H9 (cell line): Measurements from ENCODE around the gene WIPI1. TPM values are rescaled to one million over a fixed set of nuclear protein-coding genes. Genes with fewer than 3 reads are reported as not detected.

Experiments
- DNase-seq: peaks from one replicate; pipeline ENCODE4 v3.0.0-alpha.2; 2017
- H2AFZ ChIP-seq: one replicate; pipeline ENCODE4 v1.6.1; 2013; ENCODE audit warnings: mild to moderate bottlenecking, low read length, control low read depth, moderate library complexity
- H2AK5ac ChIP-seq: 2 replicates; pipeline ENCODE4 v1.6.1; 2013; ENCODE audit warnings: low read length, control low read depth, mixed read lengths; ENCODE audit not compliant: insufficient read length
- H2BK120ac ChIP-seq: one replicate; pipeline ENCODE4 v1.6.1; 2013; ENCODE audit warnings: low read depth, mild to moderate bottlenecking, low read length, control low read depth, inconsistent platforms; ENCODE audit not compliant: poor library complexity, severe bottlenecking
- H2BK12ac ChIP-seq: 2 replicates; pipeline ENCODE4 v1.6.1; 2013; ENCODE audit warnings: low read length, control low read depth, mixed read lengths, low read depth; ENCODE audit not compliant: insufficient read length
- H2BK15ac ChIP-seq: 2 replicates; pipeline ENCODE4 v1.6.1; 2013; ENCODE audit warnings: low read depth, low read length, control low read depth
- H2BK20ac ChIP-seq: one replicate; pipeline ENCODE4 v1.6.1; 2013; ENCODE audit warnings: low read depth, mild to moderate bottlenecking, low read length, control low read depth, inconsistent platforms; ENCODE audit not compliant: poor library complexity, severe bottlenecking
- H2BK5ac ChIP-seq: 2 replicates; pipeline ENCODE4 v1.6.1; 2013; ENCODE audit warnings: low read length, control low read depth, mixed read lengths; ENCODE audit not compliant: insufficient read length
- H3K14ac ChIP-seq: 2 replicates; pipeline ENCODE4 v1.6.1; 2013; ENCODE audit warnings: low read length, control low read depth; ENCODE audit not compliant: insufficient read depth
- H3K18ac ChIP-seq: 2 replicates; pipeline ENCODE4 v1.6.1; 2013; ENCODE audit warnings: low read depth, mild to moderate bottlenecking, mixed read lengths, low read length, control low read depth; ENCODE audit not compliant: insufficient read length
- H3K23ac ChIP-seq: 2 replicates; pipeline ENCODE4 v1.6.1; 2013; ENCODE audit warnings: low read length, control low read depth, mixed read lengths, low read depth; ENCODE audit not compliant: insufficient read length
- H3K23me2 ChIP-seq: 2 replicates; pipeline ENCODE4 v1.6.1; 2013; ENCODE audit warnings: low read depth, mild to moderate bottlenecking, mixed read lengths, low read length, control low read depth; ENCODE audit not compliant: insufficient read length, poor library complexity, severe bottlenecking
- H3K27ac ChIP-seq: 2 replicates; pipeline ENCODE4 v1.5.1; 2013; ENCODE audit warnings: low read length, control low read depth, mixed read lengths, low read depth; ENCODE audit not compliant: insufficient read length
- H3K27me3 ChIP-seq: 2 replicates; pipeline ENCODE4 v1.6.1; 2013; ENCODE audit warnings: low read length, control low read depth, inconsistent platforms; ENCODE audit not compliant: insufficient read depth
- H3K4ac ChIP-seq: 2 replicates; pipeline ENCODE4 v1.6.1; 2013; ENCODE audit warnings: low read depth, mild to moderate bottlenecking, control low read depth, inconsistent platforms, low read length, moderate library complexity
- H3K4me1 ChIP-seq: 2 replicates; pipeline ENCODE4 v1.6.1; 2013; ENCODE audit warnings: low read length, control low read depth, inconsistent platforms; ENCODE audit not compliant: insufficient read depth
- H3K4me2 ChIP-seq: 2 replicates; pipeline ENCODE4 v1.6.1; 2013; ENCODE audit warnings: low read length, control low read depth, mixed read lengths; ENCODE audit not compliant: insufficient read length, insufficient read depth
- H3K56ac ChIP-seq: 2 replicates; pipeline ENCODE4 v1.6.1; 2013; ENCODE audit warnings: low read depth, mild to moderate bottlenecking, mixed read lengths, low read length, control low read depth; ENCODE audit not compliant: insufficient read length
- H3K79me1 ChIP-seq: 2 replicates; pipeline ENCODE4 v1.6.1; 2013; ENCODE audit warnings: low read depth, mild to moderate bottlenecking, moderate library complexity, low read length, control low read depth, inconsistent platforms; ENCODE audit not compliant: insufficient read depth, poor library complexity, severe bottlenecking
- H3K79me2 ChIP-seq: 2 replicates; pipeline ENCODE4 v1.6.1; 2013; ENCODE audit warnings: low read length, control low read depth, inconsistent platforms; ENCODE audit not compliant: insufficient read depth
- H3K9ac ChIP-seq: 2 replicates; pipeline ENCODE4 v1.6.1; 2013; ENCODE audit warnings: low read length, control low read depth, mixed read lengths; ENCODE audit not compliant: insufficient read length; ENCODE audit errors: extremely low read depth
- H3K9me3 ChIP-seq: one replicate; pipeline ENCODE4 v1.6.1; 2013; ENCODE audit warnings: low read depth, low read length, inconsistent platforms; ENCODE audit not compliant: control insufficient read depth
- H3T11ph ChIP-seq: one replicate; pipeline ENCODE4 v1.6.1; 2013; ENCODE audit warnings: mild to moderate bottlenecking, low read length, control low read depth, inconsistent platforms
- H4K20me1 ChIP-seq: one replicate; pipeline ENCODE4 v1.6.1; 2013; ENCODE audit not compliant: control insufficient read depth, insufficient read length, insufficient read depth
- H4K5ac ChIP-seq: 2 replicates; pipeline ENCODE4 v1.6.1; 2013; ENCODE audit warnings: low read depth, mild to moderate bottlenecking, mixed read lengths, low read length, control low read depth; ENCODE audit not compliant: insufficient read length
- H4K8ac ChIP-seq: replicated peaks from 2 replicates; pipeline ENCODE4 v1.6.1; 2013; ENCODE audit warnings: low read length, control low read depth, mixed read lengths, low read depth; ENCODE audit not compliant: insufficient read length
- H4K91ac ChIP-seq: 2 replicates; pipeline ENCODE4 v1.6.1; 2013; ENCODE audit warnings: low read depth, mild to moderate bottlenecking, moderate library complexity, mixed read lengths, low read length, control low read depth; ENCODE audit not compliant: insufficient read length
- H3K27ac Mint-ChIP-seq, 3 experiments: 2 replicates in 2 of 3; 3 replicates in 1 of 3; pipeline ENCODE4 v1.8.0; 2020 to 2021; ENCODE audit warnings: mixed read lengths in 3 of 3, mild to moderate bottlenecking in 1 of 3, moderate library complexity in 1 of 3
- H3K27me3 Mint-ChIP-seq: 2 replicates; pipeline ENCODE4 v1.8.0; 2021; ENCODE audit warnings: low read depth, mild to moderate bottlenecking, moderate library complexity, mixed read lengths
- H3K36me3 Mint-ChIP-seq, 3 experiments: 2 replicates in 2 of 3; 3 replicates in 1 of 3; pipeline ENCODE4 v1.8.0; 2020 to 2021; ENCODE audit warnings: low read depth in 3 of 3, mixed read lengths in 3 of 3; ENCODE audit not compliant: insufficient read depth in 1 of 3
- H3K4me1 Mint-ChIP-seq, 2 experiments: 2 replicates each; pipeline ENCODE4 v1.8.0; 2020; ENCODE audit warnings: mixed read lengths in 2 of 2
- H3K4me3 Mint-ChIP-seq, 2 experiments: 2 replicates in 1 of 2; 3 replicates in 1 of 2; pipeline ENCODE4 v1.8.0; 2020 to 2021; ENCODE audit warnings: mild to moderate bottlenecking in 2 of 2, mixed read lengths in 2 of 2, moderate library complexity in 1 of 2
- H3K9me3 Mint-ChIP-seq, 2 experiments: 2 replicates in 1 of 2; 3 replicates in 1 of 2; pipeline ENCODE4 v1.8.0; 2020; ENCODE audit warnings: mild to moderate bottlenecking in 2 of 2, mixed read lengths in 2 of 2, moderate library complexity in 1 of 2
- CTCF ChIP-seq: fragments of 200-600 bp; sonication (generic); conservative IDR thresholded peaks from 3 replicates; pipeline ENCODE4 v1.8.0; 2021; ENCODE audit warnings: antibody characterized with exemption, mild to moderate bottlenecking
- WGBS: extraction: QIAGEN DNeasy Blood & Tissue Kit; methylation state at CpG from one replicate; pipeline ENCODE4 v1.1.7; 2013; ENCODE audit warnings: missing lambda C conversion rate, low lambda C conversion rate, mixed read lengths; ENCODE audit not compliant: insufficient read length; ENCODE audit errors: extremely low coverage; 5-methylcytosine and 5-hydroxymethylcytosine counted together
- total RNA-seq: library from RNA; stranded (reverse); gene quantifications from 2 replicates; pipeline ENCODE4 v1.2.1, GENCODE V29; 2021

The WIPI1 gene
- total RNA-seq, 1 experiment from 2014 or later, result 15.4 TPM

- Histone ChIP-seq H2BK20ac (no peak overlapping the region), H3K9ac (no peak overlapping the region), H2BK5ac (no peak overlapping the region), H2AFZ (no peak overlapping the region), H2BK15ac (no peak overlapping the region), H2BK12ac (no peak overlapping the region), H3K14ac (no peak overlapping the region), H4K20me1 (no peaks in the 10 kb centered on the region), H2BK120ac (no peak overlapping the region), H3K4me1 (no peaks in the 10 kb centered on the region), H3K27ac (no peak overlapping the region), H3K23me2 (no peaks in the 10 kb centered on the region), H2AK5ac (no peak overlapping the region), H4K91ac (no peak overlapping the region), H3K23ac (no peak overlapping the region), H4K5ac (no peak overlapping the region), H3K4ac (no peak overlapping the region), H3T11ph (no peak overlapping the region), H3K4me2 (no peak overlapping the region), H3K56ac (no peak overlapping the region), H3K9me3 (no peaks in the 10 kb centered on the region), H3K27me3 (no peaks in the 10 kb centered on the region), H3K18ac (no peak overlapping the region), H4K8ac (no peak overlapping the region), H3K79me2 (no peaks in the 10 kb centered on the region), H3K79me1 (no peaks in the 10 kb centered on the region)
- Mint-ChIP-seq H3K27ac (no peak overlapping the region), H3K4me1 (peaks cover 3 to 11% of the 10 kb centered on the region in 2 experiments), H3K27me3 (peaks cover 3% of the 10 kb centered on the region; the same call in 1 of the 2 replicates), H3K36me3 (no peaks in the 10 kb centered on the region; a peak in 1 of 7 replicates), H3K4me3 (no peak overlapping the region), H3K9me3 (no peaks in the 10 kb centered on the region)
- no peak for DNase-seq
- no CpG with 5 or more reads among the region's 1 CpG for WGBS
- TF ChIP-seq CTCF, result no peak
These were observed 72.8 kb downstream of the WIPI1 start for GRCh38 chr17:68384471-68384870.
